IMR-90 (cell line): ENCODE measurements around the gene ALAS1. TPM values are rescaled to one million over a fixed set of nuclear protein-coding genes. Genes with fewer than 3 reads are reported as not detected.

Experiments used
- ATAC-seq: fragments of 200-7000 bp; cut with Tn5 transposase; 2 replicates; pipeline ENCODE4 v1.9.1; 2020; ENCODE audit warnings: low read depth, mild to moderate bottlenecking, moderate library complexity
- BruUV-seq: library from RNA; stranded (reverse); fragments of 400-500 nt; replicated peaks from 2 replicates; lab custom pipeline; 2021; lab: Mats Ljungman, UMichigan
- CTCF ChIA-PET: fragments of 300-600 bp; formaldehyde crosslinking; extraction: SDS; loops from one replicate; lab custom pipeline; 2021; ENCODE audit warnings: antibody characterized with exemption; lab: Yijun Ruan, JAX
- POLR2A ChIA-PET: fragments of 300-600 bp; sonication (Branson Sonifier 250); formaldehyde crosslinking; loops from one replicate; lab custom pipeline; 2022; ENCODE audit warnings: antibody characterized with exemption; ENCODE audit not compliant: unreplicated experiment; lab: Charles Lee
- DNase-seq: peaks from one replicate; pipeline ENCODE4 v3.0.0; 2013
- H2AFZ ChIP-seq: replicated peaks from 2 replicates; pipeline ENCODE3; 2013; ENCODE audit warnings: low read length, mild to moderate bottlenecking; ENCODE audit not compliant: poor library complexity
- H2AK5ac ChIP-seq: 2 replicates; pipeline ENCODE4 v1.6.1; 2013; ENCODE audit warnings: low read depth, low read length, inconsistent platforms
- H2AK9ac ChIP-seq: replicated peaks from 2 replicates; pipeline ENCODE3; 2013; ENCODE audit warnings: mild to moderate bottlenecking, low read depth, low read length, moderate library complexity; ENCODE audit not compliant: poor library complexity
- H2BK120ac ChIP-seq: 2 replicates; pipeline ENCODE4 v1.6.1; 2013; ENCODE audit warnings: low read depth, low read length, inconsistent platforms
- H2BK15ac ChIP-seq: 3 replicates; pipeline ENCODE4 v1.6.1; 2013; ENCODE audit warnings: low read depth, low read length, inconsistent platforms
- H2BK20ac ChIP-seq: 2 replicates; pipeline ENCODE4 v1.6.1; 2013; ENCODE audit warnings: low read depth, mild to moderate bottlenecking, inconsistent platforms, low read length, moderate library complexity
- H2BK5ac ChIP-seq: 2 replicates; pipeline ENCODE4 v1.6.1; 2013; ENCODE audit warnings: mild to moderate bottlenecking, low read depth, low read length, inconsistent platforms; ENCODE audit not compliant: poor library complexity, severe bottlenecking
- H3K14ac ChIP-seq: replicated peaks from 2 replicates; pipeline ENCODE4 v1.6.1; 2013; ENCODE audit warnings: low read depth, low read length, inconsistent platforms
- H3K18ac ChIP-seq: 2 replicates; pipeline ENCODE4 v1.6.1; 2013; ENCODE audit warnings: low read depth, low read length, control low read depth
- H3K23ac ChIP-seq: 2 replicates; pipeline ENCODE4 v1.6.1; 2013; ENCODE audit warnings: low read depth, low read length, inconsistent platforms
- H3K27ac ChIP-seq: 2 replicates; pipeline ENCODE4 v1.5.1; 2013; ENCODE audit warnings: mild to moderate bottlenecking, control low read depth, low read length; ENCODE audit not compliant: insufficient read depth
- H3K27me3 ChIP-seq: 2 replicates; pipeline ENCODE4 v1.6.1; 2013; ENCODE audit warnings: low read length; ENCODE audit not compliant: control insufficient read depth, insufficient read depth
- H3K36me3 ChIP-seq: 2 replicates; pipeline ENCODE4 v1.6.1; 2013; ENCODE audit warnings: low read length, mixed read lengths; ENCODE audit not compliant: control insufficient read depth, insufficient read depth
- H3K4ac ChIP-seq: 2 replicates; pipeline ENCODE4 v1.6.1; 2013; ENCODE audit warnings: low read depth, low read length, inconsistent platforms
- H3K4me1 ChIP-seq: 2 replicates; pipeline ENCODE4 v1.6.1; 2013; ENCODE audit warnings: low read length, mixed read lengths; ENCODE audit not compliant: control insufficient read depth, insufficient read depth
- H3K4me2 ChIP-seq: 2 replicates; pipeline ENCODE4 v1.6.1; 2013; ENCODE audit warnings: low read depth, mild to moderate bottlenecking, control low read depth, low read length, moderate library complexity
- H3K4me3 ChIP-seq: 2 replicates; pipeline ENCODE4 v1.5.1; 2013; ENCODE audit warnings: low read depth, mild to moderate bottlenecking, control low read depth, low read length, moderate library complexity; ENCODE audit not compliant: insufficient read depth
- H3K56ac ChIP-seq: 2 replicates; pipeline ENCODE4 v1.6.1; 2013; ENCODE audit warnings: low read length, inconsistent platforms; ENCODE audit not compliant: insufficient read depth; ENCODE audit errors: extremely low read depth
- H3K79me1 ChIP-seq, 2 experiments: 2 replicates each; pipeline ENCODE4 v1.6.1; 2013; ENCODE audit warnings: low read length in 2 of 2, inconsistent platforms in 1 of 2, low read depth in 1 of 2
- H3K9ac ChIP-seq: 2 replicates; pipeline ENCODE4 v1.6.1; 2013; ENCODE audit warnings: low read depth, low read length, control low read depth
- H3K9me1 ChIP-seq: 2 replicates; pipeline ENCODE4 v1.6.1; 2013; ENCODE audit warnings: low read length, inconsistent platforms; ENCODE audit not compliant: insufficient read depth
- H3K9me3 ChIP-seq: 2 replicates; pipeline ENCODE4 v1.6.1; 2013; ENCODE audit warnings: low read length; ENCODE audit not compliant: control insufficient read depth, insufficient read depth
- H4K20me1 ChIP-seq: 2 replicates; pipeline ENCODE4 v1.6.1; 2013; ENCODE audit warnings: low read length, inconsistent platforms; ENCODE audit not compliant: insufficient read depth
- H4K5ac ChIP-seq: 2 replicates; pipeline ENCODE4 v1.6.1; 2013; ENCODE audit warnings: mild to moderate bottlenecking, low read depth, low read length, control low read depth
- H4K8ac ChIP-seq, 2 experiments: 2 replicates each; pipeline ENCODE4 v1.6.1; 2013; ENCODE audit warnings: low read depth in 2 of 2, low read length in 2 of 2, control low read depth in 1 of 2, inconsistent platforms in 1 of 2
- H4K91ac ChIP-seq: 2 replicates; pipeline ENCODE4 v1.6.1; 2013; ENCODE audit warnings: low read depth, low read length, inconsistent platforms; ENCODE audit not compliant: insufficient read depth
- CHD1 ChIP-seq: IDR thresholded peaks from 2 replicates; pipeline ENCODE4 v1.6.1; 2012; ENCODE audit warnings: low read depth, low read length, improper control_type of control experiment
- MAZ ChIP-seq: IDR thresholded peaks from 2 replicates; pipeline ENCODE4 v1.6.1; 2012; ENCODE audit warnings: low read depth, mild to moderate bottlenecking, low read length, improper control_type of control experiment, moderate library complexity, borderline replicate concordance
- MXI1 ChIP-seq: IDR thresholded peaks from 2 replicates; pipeline ENCODE4 v1.6.1; 2012; ENCODE audit warnings: low read depth, mild to moderate bottlenecking, low read length, moderate library complexity, borderline replicate concordance
- WGBS, 2 experiments: methylation state at CpG; one replicate each; pipeline versions ENCODE4 v1.1.5 to v1.1.7; 2013; ENCODE audit warnings: missing lambda C conversion rate in 2 of 2; ENCODE audit not compliant: insufficient read length in 1 of 2; ENCODE audit errors: extremely low coverage in 2 of 2; 5-methylcytosine and 5-hydroxymethylcytosine counted together
- dilution Hi-C: fragments of 300-500 bp; cut with HindIII; formaldehyde crosslinking; loops from one replicate; pipeline ENCODE4 v1.14.3; 2018; ENCODE audit warnings: low sequenced_read_pairs; ENCODE audit not compliant: unreplicated experiment
- in situ Hi-C: fragments of 300-500 bp; cut with MboI; formaldehyde crosslinking; loops from 3 replicates; pipeline ENCODE4 v1.14.3; 2019; ENCODE audit warnings: low sequenced_read_pairs, inconsistent platforms, mixed read lengths
- intact Hi-C: fragments of 100-400 bp; cut with micrococcal nuclease; formaldehyde crosslinking; loops from 2 replicates; pipeline ENCODE4 v1.10.0; 2022
- polyA plus RNA-seq, 3 experiments: library from polyadenylated mRNA; depleted of rRNA; stranded (reverse); fragments of >200 nt; gene quantifications; 2 replicates each; pipeline ENCODE4 v1.2.3, GENCODE V29; 2012; ENCODE audit warnings: low replicate concordance in 1 of 3
- total RNA-seq: library from RNA; depleted of rRNA; stranded (reverse); fragments of >200 nt; gene quantifications from 2 replicates; pipeline ENCODE4 v1.2.3, GENCODE V29; 2012

Gene ALAS1
- total and polyA plus RNA-seq, 2 of the 4 experiments (the other 2 are of a cell fraction), result 32.8 to 47.2 TPM

DNA sequence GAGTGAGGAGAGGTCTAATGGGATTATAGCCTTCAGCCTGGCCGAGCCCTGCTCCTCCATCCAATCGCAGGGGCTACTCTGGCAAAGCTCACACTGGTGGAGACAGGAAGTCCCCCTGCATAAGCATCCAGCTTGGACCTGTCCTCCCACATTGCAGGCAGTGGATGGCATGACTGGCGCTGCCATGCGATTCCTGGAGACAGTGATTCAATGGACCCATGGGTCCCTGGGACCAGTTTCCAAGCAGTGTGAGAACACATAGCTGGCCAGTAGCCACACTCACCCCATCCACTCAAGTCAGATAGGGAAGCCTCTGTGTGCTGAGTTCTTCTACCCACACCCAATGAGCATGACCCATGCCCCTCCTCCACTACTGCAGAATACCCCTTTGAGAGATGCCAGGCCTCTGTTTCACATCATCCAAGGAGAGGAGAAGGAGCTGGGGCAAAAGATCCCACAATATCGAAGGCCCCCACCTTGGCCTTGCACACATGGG, 25.6 kb upstream of the ALAS1 start:
- no peak overlapping the region for H3K14ac ChIP-seq
- no peaks in the 10 kb centered on the region for H3K9me3 ChIP-seq
- H4K91ac ChIP-seq, result peak overlapping the region; percentile 63; the same call in 1 of the 2 replicates
- POLR2A ChIA-PET, result no interaction called here
- peaks cover 23% of the 10 kb centered on the region for H3K9me1 ChIP-seq
- H3K4me3 ChIP-seq, result no peak overlapping the region
- H3K56ac ChIP-seq, result no peak overlapping the region
- H2BK5ac ChIP-seq, result no peak overlapping the region
- in situ Hi-C loops, result loop anchor here (25.0 kb wide), 1 partner anchor 1835 kb away; the partner anchor contains the start of genes RASSF1, TUSC2 and ZMYND10
- no peak for TF ChIP-seq CHD1
- no peak for TF ChIP-seq MAZ
- TF ChIP-seq MXI1, result no peak
- intact Hi-C loops, result no loop called here
- H4K8ac ChIP-seq, result peak overlapping the region in 1 of 2 experiments; percentile 68; a peak in 1 of 4 replicates
- H2AK9ac ChIP-seq, result no peak overlapping the region
- H2AK5ac ChIP-seq, result peak overlapping the region; percentile 87
- H3K79me1 ChIP-seq, result no peaks in the 10 kb centered on the region
- H2AFZ ChIP-seq, result no peak overlapping the region
- peak overlapping the region; percentile 77; the same call in 1 of the 2 replicates for H3K4ac ChIP-seq
- DNase-seq (no peak), ATAC-seq (no peak)
- CTCF ChIA-PET, result no interaction called here
- dilution Hi-C loops, result no loop called here
- H3K23ac ChIP-seq, result no peak overlapping the region
- H2BK20ac ChIP-seq, result peak overlapping the region; percentile 18; the same call in 1 of the 2 replicates
- H3K4me1 ChIP-seq, result peaks cover 13% of the 10 kb centered on the region
- H3K4me2 ChIP-seq, result no peak overlapping the region
- no TSS peak for BruUV-seq
- H2BK120ac ChIP-seq, result peak overlapping the region; percentile 88
- H3K27ac ChIP-seq, result no peak overlapping the region
- no peak overlapping the region for H3K18ac ChIP-seq
- peaks cover 3% of the 10 kb centered on the region; the same call in 1 of the 2 replicates for H3K27me3 ChIP-seq
- H3K9ac ChIP-seq, result no peak overlapping the region
- H4K5ac ChIP-seq, result no peak overlapping the region
- 100% methylated on average over 1 of the region's 5 CpGs; no CpG with 5 or more reads in 1 of the 2 experiments for WGBS, 2 experiments
- H3K36me3 ChIP-seq, result no peaks in the 10 kb centered on the region
- no peaks in the 10 kb centered on the region for H4K20me1 ChIP-seq
- H2BK15ac ChIP-seq, result peak overlapping the region; percentile 10; the same call in 1 of the 3 replicates
